Panc1 (cell line): Measurements from ENCODE around the gene TAS2R39. TPM values are rescaled to one million over a fixed set of nuclear protein-coding genes. Genes with fewer than 3 reads are reported as not detected.

ENCODE experiments used
- total RNA-seq: library from RNA; stranded (reverse); gene quantifications from one replicate; pipeline ENCODE4 v1.2.1, GENCODE V29; 2021; ENCODE audit not compliant: unreplicated experiment

The TAS2R39 gene
- total RNA-seq, 1 experiment from 2014 or later = not detected

Other genes with a start within 250 kb of the TAS2R39 start
- gene TRPV5, start 249.7 kb upstream of the TAS2R39 start, total RNA-seq = not detected
- not detected for gene LLCFC1, start 243.9 kb upstream of the TAS2R39 start, total RNA-seq
- 0.44 TPM for gene KEL, start 221.1 kb upstream of the TAS2R39 start, total RNA-seq
- gene OR9A2, start 156.3 kb upstream of the TAS2R39 start, total RNA-seq = not detected
- not detected for gene OR6V1, start 131.1 kb upstream of the TAS2R39 start, total RNA-seq
- gene PIP, start 51.3 kb upstream of the TAS2R39 start, total RNA-seq = not detected
- gene TAS2R40, start 38.6 kb downstream of the TAS2R39 start, total RNA-seq = not detected
- gene GSTK1, start 80.0 kb downstream of the TAS2R39 start, total RNA-seq = 100 TPM
- gene TMEM139, start 101.5 kb downstream of the TAS2R39 start, total RNA-seq = 2.0 TPM
- gene CASP2, start 104.9 kb downstream of the TAS2R39 start, total RNA-seq = 47.4 TPM
- gene CLCN1, start 132.7 kb downstream of the TAS2R39 start, total RNA-seq = 0.15 TPM
- 1.5 TPM for gene FAM131B, start 179.3 kb downstream of the TAS2R39 start, total RNA-seq
- gene ZYX, start 197.9 kb downstream of the TAS2R39 start, total RNA-seq = 169 TPM
- gene EPHA1, start 225.4 kb downstream of the TAS2R39 start, total RNA-seq = 0.39 TPM